Endodermal cell (in vitro differentiated cells): ENCODE results near the gene PDCD2L. TPM values are rescaled to one million over a fixed set of nuclear protein-coding genes. Genes with fewer than 3 reads are reported as not detected.

Source experiments
- DNase-seq: peaks from one replicate; pipeline ENCODE4 v3.0.0-alpha.2; 2017
- H3K27ac ChIP-seq: 2 replicates; pipeline ENCODE4 v1.5.1; 2013; ENCODE audit warnings: mild to moderate bottlenecking, low read depth, low read length, moderate library complexity
- H3K27me3 ChIP-seq: 2 replicates; pipeline ENCODE4 v1.6.1; 2013; ENCODE audit warnings: mild to moderate bottlenecking, low read length, moderate library complexity; ENCODE audit not compliant: insufficient read depth, control insufficient read depth, poor library complexity, severe bottlenecking
- H3K36me3 ChIP-seq: 2 replicates; pipeline ENCODE4 v1.7.0; 2013; ENCODE audit warnings: mild to moderate bottlenecking, low read length, moderate library complexity; ENCODE audit not compliant: control insufficient read depth, insufficient read depth
- H3K4me1 ChIP-seq: one replicate; pipeline ENCODE4 v1.7.0; 2013; ENCODE audit warnings: low read length; ENCODE audit not compliant: control insufficient read depth, insufficient read depth
- H3K4me3 ChIP-seq: 2 replicates; pipeline ENCODE4 v1.5.1; 2013; ENCODE audit warnings: mild to moderate bottlenecking, low read length, moderate library complexity
- H3K9ac ChIP-seq: 2 replicates; pipeline ENCODE4 v1.6.1; 2013; ENCODE audit warnings: mild to moderate bottlenecking, low read length, moderate library complexity; ENCODE audit not compliant: poor library complexity, severe bottlenecking; ENCODE audit errors: extremely low read depth
- H3K9me3 ChIP-seq: 2 replicates; pipeline ENCODE4 v1.6.1; 2013; ENCODE audit warnings: mild to moderate bottlenecking, low read length, moderate library complexity; ENCODE audit not compliant: control insufficient read depth
- H3K27ac Mint-ChIP-seq: 2 replicates; pipeline ENCODE4 v1.8.0; 2020; ENCODE audit warnings: mixed read lengths
- H3K27me3 Mint-ChIP-seq: 2 replicates; pipeline ENCODE4 v1.8.0; 2021; ENCODE audit warnings: mild to moderate bottlenecking, mixed read lengths; ENCODE audit not compliant: insufficient read depth
- H3K36me3 Mint-ChIP-seq: 2 replicates; pipeline ENCODE4 v1.8.0; 2020; ENCODE audit warnings: low read depth, mixed read lengths
- H3K4me1 Mint-ChIP-seq: 2 replicates; pipeline ENCODE4 v1.8.0; 2020; ENCODE audit warnings: mixed read lengths
- H3K4me3 Mint-ChIP-seq: 2 replicates; pipeline ENCODE4 v1.8.0; 2020; ENCODE audit warnings: mild to moderate bottlenecking, moderate library complexity, mixed read lengths
- H3K9me3 Mint-ChIP-seq: 2 replicates; pipeline ENCODE4 v1.8.0; 2020; ENCODE audit warnings: mild to moderate bottlenecking, mixed read lengths
- CTCF ChIP-seq: fragments of 200-600 bp; sonication (generic); conservative IDR thresholded peaks from 2 replicates; pipeline ENCODE4 v1.5.0; 2021; ENCODE audit warnings: antibody characterized with exemption, mild to moderate bottlenecking
- WGBS, 2 experiments: methylation state at CpG; one replicate each; pipeline versions ENCODE4 v1.1.5 to v1.1.7; 2013; ENCODE audit warnings: missing lambda C conversion rate in 2 of 2, mixed read lengths in 1 of 2; ENCODE audit not compliant: insufficient coverage in 1 of 2, insufficient read length in 1 of 2; 5-methylcytosine and 5-hydroxymethylcytosine counted together
- total RNA-seq, 2 donors: library from RNA; stranded (reverse); fragmentation: NEBNext Ultra II Directional in 1 of 2; extraction: Animal tissue kit (Norgen Biotek cat#: 25700) in 1 of 2; gene quantifications; 2 replicates in 1 of 2; 3 replicates in 1 of 2; pipeline ENCODE4 v1.2.1, GENCODE V29; 2021

Gene PDCD2L
- total RNA-seq, 2 donors from 2014 or later: 25.0 to 25.1 TPM

- 73% methylated on average over 4 of the region's 4 CpGs; no CpG with 5 or more reads in 1 of the 2 experiments for WGBS, 2 experiments
- H3K27ac ChIP-seq: no peak overlapping the region
- peaks cover 77% of the 10 kb centered on the region for H3K36me3 Mint-ChIP-seq
Measured at GRCh38 chr19:34457446-34457845, 53.2 kb downstream of the PDCD2L start.

GRCh38 chr19:34458677-34459076 is 54.5 kb downstream of the PDCD2L start:
- Mint-ChIP-seq H3K36me3 (peaks cover 76% of the 10 kb centered on the region), H3K9me3 (no peaks in the 10 kb centered on the region), H3K27me3 (no peaks in the 10 kb centered on the region), H3K27ac (no peak overlapping the region), H3K4me1 (peaks cover 5% of the 10 kb centered on the region), H3K4me3 (no peak overlapping the region)
- TF ChIP-seq CTCF: no peak
- no peak overlapping the region for H3K4me3 ChIP-seq
- DNase-seq: no peak
- no peak overlapping the region for H3K27ac ChIP-seq
- H3K9ac ChIP-seq: no peak overlapping the region
- 97 to 100% methylated on average over 4 to 5 of the region's 5 CpGs for WGBS, 2 experiments
- H3K27me3 ChIP-seq: no peaks in the 10 kb centered on the region
- peaks cover 81% of the 10 kb centered on the region for H3K36me3 ChIP-seq
- no peaks in the 10 kb centered on the region for H3K4me1 ChIP-seq
- no peaks in the 10 kb centered on the region for H3K9me3 ChIP-seq

More at GRCh38 chr19:34457446-34457845, 53.2 kb downstream of the PDCD2L start:
- no peaks in the 10 kb centered on the region for H3K27me3 Mint-ChIP-seq
- peaks cover 82% of the 10 kb centered on the region for H3K36me3 ChIP-seq
- H3K4me1 ChIP-seq: no peaks in the 10 kb centered on the region
- H3K4me3 ChIP-seq: no peak overlapping the region
- peak overlapping the region; percentile 81 for H3K27ac Mint-ChIP-seq
- no peaks in the 10 kb centered on the region for H3K9me3 ChIP-seq
- no peaks in the 10 kb centered on the region for H3K27me3 ChIP-seq
- H3K9me3 Mint-ChIP-seq: no peaks in the 10 kb centered on the region
- TF ChIP-seq CTCF: no peak
- no peak overlapping the region for H3K9ac ChIP-seq
- no peak overlapping the region for H3K4me3 Mint-ChIP-seq
- DNase-seq: no peak
- peaks cover 7% of the 10 kb centered on the region for H3K4me1 Mint-ChIP-seq

- H3K27me3 ChIP-seq: no peaks in the 10 kb centered on the region
- Mint-ChIP-seq H3K4me1 (peaks cover 5% of the 10 kb centered on the region), H3K4me3 (no peak overlapping the region), H3K9me3 (no peaks in the 10 kb centered on the region), H3K36me3 (peaks cover 76% of the 10 kb centered on the region), H3K27me3 (no peaks in the 10 kb centered on the region), H3K27ac (peak overlapping the region; percentile 10)
- H3K9me3 ChIP-seq: no peaks in the 10 kb centered on the region
- H3K27ac ChIP-seq: no peak overlapping the region
- H3K9ac ChIP-seq: no peak overlapping the region
- peaks cover 81% of the 10 kb centered on the region for H3K36me3 ChIP-seq
- no peak for DNase-seq
- H3K4me1 ChIP-seq: no peaks in the 10 kb centered on the region
- TF ChIP-seq CTCF: no peak
- 97 to 100% methylated on average over 1 to 2 of the region's 2 CpGs for WGBS, 2 experiments
- H3K4me3 ChIP-seq: no peak overlapping the region
Measured at GRCh38 chr19:34459614-34460013, 55.4 kb downstream of the PDCD2L start.
